ENCODE measurements around the gene ELK3.

GRCh38 chr12:96156211-96156610, 38.0 kb upstream of the ELK3 start:
- TF ChIP-seq CTCF (conservative IDR thresholded peaks at IDR 0.05), result no peak
- TF ChIP-seq ZFX (IDR thresholded peaks at IDR 0.05), result no peak

All from C4-2B (cell line).